ENCODE results near the gene DPP4. TPM values are rescaled to one million over a fixed set of nuclear protein-coding genes. Genes with fewer than 3 reads are reported as not detected.

DPP4 gene
- total and polyA plus RNA-seq, 2 of the 13 experiments (the other 11 are each of a cell fraction or from before 2014, with no cell fraction given), result 39.4 to 109 TPM

DNA sequence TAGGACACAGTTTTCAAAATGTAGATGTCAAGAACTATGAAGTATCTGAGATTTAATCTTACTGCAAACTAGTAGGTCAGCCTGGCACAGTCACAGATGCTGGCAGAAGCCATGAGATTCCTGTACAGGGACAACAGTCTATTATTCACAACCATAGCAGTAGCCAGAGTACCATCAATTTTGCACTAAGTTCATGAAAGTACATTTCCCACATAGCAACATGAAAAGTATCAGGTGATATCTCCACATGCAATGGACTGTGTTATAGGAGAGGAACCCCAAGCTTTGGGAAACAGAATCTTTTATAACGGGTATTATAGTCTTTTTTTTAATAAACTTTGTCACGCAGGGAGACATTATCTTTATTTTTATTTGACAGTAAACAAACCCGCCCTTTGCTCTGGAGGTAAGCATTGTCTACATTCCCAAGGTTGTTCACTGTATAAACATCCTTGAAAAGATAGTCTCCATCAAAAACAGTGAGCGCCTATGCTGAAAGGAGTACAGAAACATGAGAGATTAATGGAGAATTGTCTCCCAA lies 33.4 kb upstream of the DPP4 start (continued):
- TF ChIP-seq, protein P1, sequence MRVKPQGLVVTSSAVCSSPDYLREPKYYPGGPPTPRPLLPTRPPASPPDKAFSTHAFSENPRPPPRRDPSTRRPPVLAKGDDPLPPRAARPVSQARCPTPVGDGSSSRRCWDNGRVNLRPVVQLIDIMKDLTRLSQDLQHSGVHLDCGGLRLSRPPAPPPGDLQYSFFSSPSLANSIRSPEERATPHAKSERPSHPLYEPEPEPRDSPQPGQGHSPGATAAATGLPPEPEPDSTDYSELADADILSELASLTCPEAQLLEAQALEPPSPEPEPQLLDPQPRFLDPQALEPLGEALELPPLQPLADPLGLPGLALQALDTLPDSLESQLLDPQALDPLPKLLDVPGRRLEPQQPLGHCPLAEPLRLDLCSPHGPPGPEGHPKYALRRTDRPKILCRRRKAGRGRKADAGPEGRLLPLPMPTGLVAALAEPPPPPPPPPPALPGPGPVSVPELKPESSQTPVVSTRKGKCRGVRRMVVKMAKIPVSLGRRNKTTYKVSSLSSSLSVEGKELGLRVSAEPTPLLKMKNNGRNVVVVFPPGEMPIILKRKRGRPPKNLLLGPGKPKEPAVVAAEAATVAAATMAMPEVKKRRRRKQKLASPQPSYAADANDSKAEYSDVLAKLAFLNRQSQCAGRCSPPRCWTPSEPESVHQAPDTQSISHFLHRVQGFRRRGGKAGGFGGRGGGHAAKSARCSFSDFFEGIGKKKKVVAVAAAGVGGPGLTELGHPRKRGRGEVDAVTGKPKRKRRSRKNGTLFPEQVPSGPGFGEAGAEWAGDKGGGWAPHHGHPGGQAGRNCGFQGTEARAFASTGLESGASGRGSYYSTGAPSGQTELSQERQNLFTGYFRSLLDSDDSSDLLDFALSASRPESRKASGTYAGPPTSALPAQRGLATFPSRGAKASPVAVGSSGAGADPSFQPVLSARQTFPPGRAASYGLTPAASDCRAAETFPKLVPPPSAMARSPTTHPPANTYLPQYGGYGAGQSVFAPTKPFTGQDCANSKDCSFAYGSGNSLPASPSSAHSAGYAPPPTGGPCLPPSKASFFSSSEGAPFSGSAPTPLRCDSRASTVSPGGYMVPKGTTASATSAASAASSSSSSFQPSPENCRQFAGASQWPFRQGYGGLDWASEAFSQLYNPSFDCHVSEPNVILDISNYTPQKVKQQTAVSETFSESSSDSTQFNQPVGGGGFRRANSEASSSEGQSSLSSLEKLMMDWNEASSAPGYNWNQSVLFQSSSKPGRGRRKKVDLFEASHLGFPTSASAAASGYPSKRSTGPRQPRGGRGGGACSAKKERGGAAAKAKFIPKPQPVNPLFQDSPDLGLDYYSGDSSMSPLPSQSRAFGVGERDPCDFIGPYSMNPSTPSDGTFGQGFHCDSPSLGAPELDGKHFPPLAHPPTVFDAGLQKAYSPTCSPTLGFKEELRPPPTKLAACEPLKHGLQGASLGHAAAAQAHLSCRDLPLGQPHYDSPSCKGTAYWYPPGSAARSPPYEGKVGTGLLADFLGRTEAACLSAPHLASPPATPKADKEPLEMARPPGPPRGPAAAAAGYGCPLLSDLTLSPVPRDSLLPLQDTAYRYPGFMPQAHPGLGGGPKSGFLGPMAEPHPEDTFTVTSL (CRISPR knock-in tag; IDR thresholded peaks at IDR 0.05; ENCODE audit: borderline replicate concordance), result peak; percentile 94; the same call in 1 of the 2 replicates
- TF ChIP-seq REL (CRISPR knock-in tag; conservative IDR thresholded peaks at IDR 0.05) (no peak), ZFYVE20 (CRISPR knock-in tag; IDR thresholded peaks at IDR 0.05; ENCODE audit: borderline replicate concordance, low read depth) (no peak), DR1 (CRISPR knock-in tag; IDR thresholded peaks at IDR 0.05) (no peak), ZNF333 (CRISPR knock-in tag; IDR thresholded peaks at IDR 0.05; ENCODE audit: borderline replicate concordance) (no peak), ZNF160 (CRISPR knock-in tag; IDR thresholded peaks at IDR 0.05) (no peak), KLF9 (CRISPR knock-in tag; IDR thresholded peaks at IDR 0.05; ENCODE audit: low read depth) (no peak), TCF7 (IDR thresholded peaks at IDR 0.05; ENCODE audit: low read depth) (peak; percentile 64), KDM4B (CRISPR knock-in tag; IDR thresholded peaks at IDR 0.05) (0 out of 2 replicates have a peak, but pooled peaks have one; percentile 18), FOXJ3 (CRISPR knock-in tag; IDR thresholded peaks at IDR 0.05; ENCODE audit: borderline replicate concordance) (peak; percentile 93; the same call in 1 of the 2 replicates), WIZ (CRISPR knock-in tag; IDR thresholded peaks at IDR 0.05) (no peak), ZNF484 (CRISPR knock-in tag; IDR thresholded peaks at IDR 0.05; ENCODE audit: borderline replicate concordance, low read depth) (no peak), ZNF350 (CRISPR knock-in tag; IDR thresholded peaks at IDR 0.05; ENCODE audit: borderline replicate concordance, low read depth) (no peak), TCF7L2 (IDR thresholded peaks at IDR 0.05; ENCODE audit: low read depth, low read length) (peak; percentile 41; the same call in 1 of the 2 replicates), ZNF570 (CRISPR knock-in tag; IDR thresholded peaks at IDR 0.05; ENCODE audit: borderline replicate concordance) (no peak), HNRNPH1 (optimal IDR thresholded peaks at IDR 0.05; ENCODE audit: low read depth, low read length) (no peak), ZNF124 (CRISPR knock-in tag; IDR thresholded peaks at IDR 0.05) (no peak)
- TF ChIP-seq, protein P2, sequence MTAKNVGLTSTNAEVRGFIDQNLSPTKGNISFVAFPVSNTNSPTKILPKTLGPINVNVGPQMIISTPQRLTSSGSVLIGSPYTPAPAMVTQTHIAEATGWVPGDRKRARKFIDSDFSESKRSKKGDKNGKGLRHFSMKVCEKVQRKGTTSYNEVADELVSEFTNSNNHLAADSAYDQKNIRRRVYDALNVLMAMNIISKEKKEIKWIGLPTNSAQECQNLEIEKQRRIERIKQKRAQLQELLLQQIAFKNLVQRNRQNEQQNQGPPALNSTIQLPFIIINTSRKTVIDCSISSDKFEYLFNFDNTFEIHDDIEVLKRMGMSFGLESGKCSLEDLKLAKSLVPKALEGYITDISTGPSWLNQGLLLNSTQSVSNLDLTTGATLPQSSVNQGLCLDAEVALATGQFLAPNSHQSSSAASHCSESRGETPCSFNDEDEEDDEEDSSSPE (CRISPR knock-in tag; IDR thresholded peaks at IDR 0.05), result no peak
- TF ChIP-seq, protein P3, sequence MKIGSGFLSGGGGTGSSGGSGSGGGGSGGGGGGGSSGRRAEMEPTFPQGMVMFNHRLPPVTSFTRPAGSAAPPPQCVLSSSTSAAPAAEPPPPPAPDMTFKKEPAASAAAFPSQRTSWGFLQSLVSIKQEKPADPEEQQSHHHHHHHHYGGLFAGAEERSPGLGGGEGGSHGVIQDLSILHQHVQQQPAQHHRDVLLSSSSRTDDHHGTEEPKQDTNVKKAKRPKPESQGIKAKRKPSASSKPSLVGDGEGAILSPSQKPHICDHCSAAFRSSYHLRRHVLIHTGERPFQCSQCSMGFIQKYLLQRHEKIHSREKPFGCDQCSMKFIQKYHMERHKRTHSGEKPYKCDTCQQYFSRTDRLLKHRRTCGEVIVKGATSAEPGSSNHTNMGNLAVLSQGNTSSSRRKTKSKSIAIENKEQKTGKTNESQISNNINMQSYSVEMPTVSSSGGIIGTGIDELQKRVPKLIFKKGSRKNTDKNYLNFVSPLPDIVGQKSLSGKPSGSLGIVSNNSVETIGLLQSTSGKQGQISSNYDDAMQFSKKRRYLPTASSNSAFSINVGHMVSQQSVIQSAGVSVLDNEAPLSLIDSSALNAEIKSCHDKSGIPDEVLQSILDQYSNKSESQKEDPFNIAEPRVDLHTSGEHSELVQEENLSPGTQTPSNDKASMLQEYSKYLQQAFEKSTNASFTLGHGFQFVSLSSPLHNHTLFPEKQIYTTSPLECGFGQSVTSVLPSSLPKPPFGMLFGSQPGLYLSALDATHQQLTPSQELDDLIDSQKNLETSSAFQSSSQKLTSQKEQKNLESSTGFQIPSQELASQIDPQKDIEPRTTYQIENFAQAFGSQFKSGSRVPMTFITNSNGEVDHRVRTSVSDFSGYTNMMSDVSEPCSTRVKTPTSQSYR (CRISPR knock-in tag; IDR thresholded peaks at IDR 0.05; ENCODE audit: borderline replicate concordance), result no peak
- TF ChIP-seq, protein P4, sequence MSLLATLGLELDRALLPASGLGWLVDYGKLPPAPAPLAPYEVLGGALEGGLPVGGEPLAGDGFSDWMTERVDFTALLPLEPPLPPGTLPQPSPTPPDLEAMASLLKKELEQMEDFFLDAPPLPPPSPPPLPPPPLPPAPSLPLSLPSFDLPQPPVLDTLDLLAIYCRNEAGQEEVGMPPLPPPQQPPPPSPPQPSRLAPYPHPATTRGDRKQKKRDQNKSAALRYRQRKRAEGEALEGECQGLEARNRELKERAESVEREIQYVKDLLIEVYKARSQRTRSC (CRISPR knock-in tag; IDR thresholded peaks at IDR 0.05; ENCODE audit: low read depth), result no peak
